Body of pancreas (tissue), 4 donors: ENCODE measurements around the gene PAWR.

Experiments
- POLR2A ChIP-seq, 3 donors: fragments of 450-650 bp; IDR thresholded peaks; one replicate each; pipeline ENCODE4 v1.6.1; 2016; ENCODE audit warnings: antibody characterized with exemption in 3 of 3, mild to moderate bottlenecking in 2 of 3
- TF ChIP-seq, protein P1 (sequence below), 7 experiments: fragments of 450-650 bp in 4 of 7; fragments of 200-600 bp in 3 of 7; sonication (generic) in 3 of 7; IDR thresholded peaks; one replicate each; pipeline ENCODE4 v1.5.1; 2016 to 2019; ENCODE audit warnings: antibody characterized with exemption in 7 of 7

- TF ChIP-seq, protein P1, sequence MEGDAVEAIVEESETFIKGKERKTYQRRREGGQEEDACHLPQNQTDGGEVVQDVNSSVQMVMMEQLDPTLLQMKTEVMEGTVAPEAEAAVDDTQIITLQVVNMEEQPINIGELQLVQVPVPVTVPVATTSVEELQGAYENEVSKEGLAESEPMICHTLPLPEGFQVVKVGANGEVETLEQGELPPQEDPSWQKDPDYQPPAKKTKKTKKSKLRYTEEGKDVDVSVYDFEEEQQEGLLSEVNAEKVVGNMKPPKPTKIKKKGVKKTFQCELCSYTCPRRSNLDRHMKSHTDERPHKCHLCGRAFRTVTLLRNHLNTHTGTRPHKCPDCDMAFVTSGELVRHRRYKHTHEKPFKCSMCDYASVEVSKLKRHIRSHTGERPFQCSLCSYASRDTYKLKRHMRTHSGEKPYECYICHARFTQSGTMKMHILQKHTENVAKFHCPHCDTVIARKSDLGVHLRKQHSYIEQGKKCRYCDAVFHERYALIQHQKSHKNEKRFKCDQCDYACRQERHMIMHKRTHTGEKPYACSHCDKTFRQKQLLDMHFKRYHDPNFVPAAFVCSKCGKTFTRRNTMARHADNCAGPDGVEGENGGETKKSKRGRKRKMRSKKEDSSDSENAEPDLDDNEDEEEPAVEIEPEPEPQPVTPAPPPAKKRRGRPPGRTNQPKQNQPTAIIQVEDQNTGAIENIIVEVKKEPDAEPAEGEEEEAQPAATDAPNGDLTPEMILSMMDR (IDR thresholded peaks at IDR 0.05) = peak in 1 of 7 experiments; percentile 20
- TF ChIP-seq POLR2A (IDR thresholded peaks at IDR 0.05) = peak in 1 of 3 donors; percentile 6
Measured at GRCh38 chr12:79690142-79690637, 574 bp downstream of the PAWR start.
